Muscle layer of colon (tissue), 2 donors: Measurements from ENCODE around the gene GJD3.
A peak's percentile ranks its signal among the peaks of the same experiment; 100 is the strongest.
"Not testable (repeated sequence)": the region's sequence is repeated elsewhere in the genome, so short reads cannot be mapped to it uniquely, and the experiment has no call there.

Experiments
- H3K27ac ChIP-seq: one replicate; pipeline ENCODE4 v1.7.0; 2013; ENCODE audit warnings: low read depth, mild to moderate bottlenecking, low read length, moderate library complexity
- H3K27me3 ChIP-seq, 2 donors: one replicate each; pipeline ENCODE4 v1.7.0; 2013; ENCODE audit warnings: low read length in 2 of 2, mild to moderate bottlenecking in 2 of 2; ENCODE audit not compliant: insufficient read depth in 2 of 2, control insufficient read depth in 1 of 2
- H3K36me3 ChIP-seq: one replicate; pipeline ENCODE4 v1.7.0; 2013; ENCODE audit warnings: mild to moderate bottlenecking, low read length; ENCODE audit not compliant: insufficient read depth
- H3K4me1 ChIP-seq: one replicate; pipeline ENCODE4 v1.7.0; 2013; ENCODE audit warnings: mild to moderate bottlenecking, low read length; ENCODE audit not compliant: insufficient read depth
- H3K4me3 ChIP-seq, 2 donors: one replicate each; pipeline ENCODE4 v1.7.0; 2013; ENCODE audit warnings: low read length in 2 of 2, low read depth in 1 of 2, mild to moderate bottlenecking in 1 of 2, moderate library complexity in 1 of 2
- H3K9ac ChIP-seq: one replicate; pipeline ENCODE4 v1.7.0; 2013; ENCODE audit warnings: low read length
- H3K9me3 ChIP-seq: one replicate; pipeline ENCODE4 v1.7.0; 2013; ENCODE audit warnings: mild to moderate bottlenecking, low read length
- donor health status: abdominal sarcoma.
- donor health status: Adenocarcinoma of cecum.

Gene GJD3

GRCh38 chr17:40364121-40364861 is at the start of gene GJD3:
Gene GJD3 (minus strand): TSS chr17:40364737. CDS start chr17:40363815, 922 bp downstream.
- no peak within 1 kb of the TSS for H3K9ac ChIP-seq
- no peaks in the 10 kb centered on the region for H3K9me3 ChIP-seq
- peaks cover 3% of the 10 kb centered on the region for H3K4me1 ChIP-seq
- peaks cover 0 to 7% of the 10 kb centered on the region in 2 donors for H3K27me3 ChIP-seq
- H3K36me3 ChIP-seq, result no peaks in the 10 kb centered on the region
- H3K27ac ChIP-seq, result no peak within 1 kb of the TSS
- peak within 1 kb of the TSS; percentile 41 to 54 for H3K4me3 ChIP-seq

GRCh38 chr17:40414312-40414711 is 49.8 kb upstream of the GJD3 start:
- not testable (repeated sequence) for H3K4me3 ChIP-seq, H3K27me3 ChIP-seq, H3K9me3 ChIP-seq, H3K27ac ChIP-seq, H3K9ac ChIP-seq, H3K36me3 ChIP-seq, H3K4me1 ChIP-seq

- Histone ChIP-seq H3K27ac (no peak overlapping the region), H3K9ac (no peak overlapping the region), H3K27me3 (no peaks in the 10 kb centered on the region), H3K36me3 (no peaks in the 10 kb centered on the region), H3K4me3 (no peak overlapping the region), H3K4me1 (no peaks in the 10 kb centered on the region), H3K9me3 (no peaks in the 10 kb centered on the region)
These were observed 48.3 kb upstream of the GJD3 start for GRCh38 chr17:40412880-40413279.

- no peaks in the 10 kb centered on the region for H3K4me1 ChIP-seq
- H3K27me3 ChIP-seq, result no peaks in the 10 kb centered on the region
- no peak overlapping the region for H3K27ac ChIP-seq
- H3K36me3 ChIP-seq, result no peaks in the 10 kb centered on the region
- no peak overlapping the region for H3K9ac ChIP-seq
- H3K9me3 ChIP-seq, result no peaks in the 10 kb centered on the region
- H3K4me3 ChIP-seq, result no peak overlapping the region
These were observed 47.3 kb upstream of the GJD3 start for GRCh38 chr17:40411821-40412220.

GRCh38 chr17:40410082-40410481 is 45.5 kb upstream of the GJD3 start:
- Histone ChIP-seq H3K27me3 (no peaks in the 10 kb centered on the region), H3K36me3 (no peaks in the 10 kb centered on the region), H3K4me3 (no peak overlapping the region), H3K4me1 (no peaks in the 10 kb centered on the region), H3K27ac (no peak overlapping the region), H3K9ac (no peak overlapping the region), H3K9me3 (no peaks in the 10 kb centered on the region)

- H3K27me3 ChIP-seq, result not testable (repeated sequence)
These were observed 45.0 kb upstream of the GJD3 start for GRCh38 chr17:40409540-40409939.

GRCh38 chr17:40407460-40407859 is 42.9 kb upstream of the GJD3 start:
- no peak overlapping the region for H3K4me3 ChIP-seq
- H3K4me1 ChIP-seq, result no peaks in the 10 kb centered on the region
- no peaks in the 10 kb centered on the region for H3K27me3 ChIP-seq
- no peak overlapping the region for H3K27ac ChIP-seq
- H3K36me3 ChIP-seq, result no peaks in the 10 kb centered on the region
- no peak overlapping the region for H3K9ac ChIP-seq
- no peaks in the 10 kb centered on the region for H3K9me3 ChIP-seq

More at GRCh38 chr17:40409540-40409939, 45.0 kb upstream of the GJD3 start:
- H3K9ac ChIP-seq, H3K4me3 ChIP-seq, H3K9me3 ChIP-seq, H3K27ac ChIP-seq, H3K36me3 ChIP-seq, H3K4me1 ChIP-seq: not testable (repeated sequence)

- H3K27me3 ChIP-seq, result no peaks in the 10 kb centered on the region
- H3K27ac ChIP-seq, result no peak overlapping the region
- no peaks in the 10 kb centered on the region for H3K36me3 ChIP-seq
- no peak overlapping the region for H3K9ac ChIP-seq
- peaks cover 4% of the 10 kb centered on the region for H3K4me1 ChIP-seq
- H3K4me3 ChIP-seq, result no peak overlapping the region
- no peaks in the 10 kb centered on the region for H3K9me3 ChIP-seq
These were observed 39.5 kb upstream of the GJD3 start for GRCh38 chr17:40404003-40404402.

- Histone ChIP-seq H3K27ac (no peak overlapping the region), H3K4me1 (peaks cover 4% of the 10 kb centered on the region), H3K9ac (no peak overlapping the region), H3K4me3 (no peak overlapping the region), H3K36me3 (no peaks in the 10 kb centered on the region), H3K9me3 (no peaks in the 10 kb centered on the region), H3K27me3 (no peaks in the 10 kb centered on the region)
These were observed 38.1 kb upstream of the GJD3 start for GRCh38 chr17:40402668-40403067.

GRCh38 chr17:40399185-40399584 is 34.6 kb upstream of the GJD3 start:
- peaks cover 4% of the 10 kb centered on the region for H3K4me1 ChIP-seq
- H3K9ac ChIP-seq, result no peak overlapping the region
- no peaks in the 10 kb centered on the region for H3K9me3 ChIP-seq
- H3K27me3 ChIP-seq, result no peaks in the 10 kb centered on the region
- H3K36me3 ChIP-seq, result no peaks in the 10 kb centered on the region
- no peak overlapping the region for H3K27ac ChIP-seq
- no peak overlapping the region for H3K4me3 ChIP-seq

GRCh38 chr17:40386555-40386954 is 22.0 kb upstream of the GJD3 start:
- H3K36me3 ChIP-seq, H3K4me1 ChIP-seq, H3K9me3 ChIP-seq, H3K9ac ChIP-seq, H3K27me3 ChIP-seq, H3K27ac ChIP-seq, H3K4me3 ChIP-seq: not testable (repeated sequence)

GRCh38 chr17:40382251-40382650 is 17.7 kb upstream of the GJD3 start:
- H3K9ac ChIP-seq, result no peak overlapping the region
- H3K36me3 ChIP-seq, result no peaks in the 10 kb centered on the region
- no peaks in the 10 kb centered on the region for H3K27me3 ChIP-seq
- no peaks in the 10 kb centered on the region for H3K4me1 ChIP-seq
- H3K27ac ChIP-seq, result no peak overlapping the region
- H3K9me3 ChIP-seq, result no peaks in the 10 kb centered on the region
- no peak overlapping the region for H3K4me3 ChIP-seq
